K562 (cell line): ENCODE data around the gene UBAC2. TPM values are rescaled to one million over a fixed set of nuclear protein-coding genes. Genes with fewer than 3 reads are reported as not detected.

Experiments used
- CHD4 ChIP-seq: fragments of 200-600 bp; sonication (generic); IDR thresholded peaks from 3 replicates; pipeline ENCODE4 v1.6.1; 2012; ENCODE audit warnings: low read depth, mild to moderate bottlenecking, mixed read lengths, low read length, inconsistent platforms; ENCODE audit not compliant: insufficient read depth, insufficient replicate concordance, poor library complexity, severe bottlenecking
- GABPA ChIP-seq: fragments of 200-800 bp; sonication (Bioruptor generic); conservative IDR thresholded peaks from 2 replicates; pipeline ENCODE4 v1.6.1; 2016; ENCODE audit warnings: low read depth, missing genetic modification characterization, missing compliant biosample characterization
- HNRNPH1 ChIP-seq: fragments of 200-400 bp; formaldehyde crosslinking; optimal IDR thresholded peaks from 2 replicates; pipeline ENCODE3; 2017; ENCODE audit warnings: low read depth, mild to moderate bottlenecking, low read length, moderate library complexity
- KHSRP ChIP-seq: fragments of 450-650 bp; IDR thresholded peaks from 2 replicates; pipeline ENCODE4 v1.6.1; 2017
- KLF13 ChIP-seq: fragments of 450-650 bp; IDR thresholded peaks from 2 replicates; pipeline ENCODE4 v1.6.1; 2016; ENCODE audit warnings: missing genetic modification characterization, low read depth, mild to moderate bottlenecking, missing compliant biosample characterization, moderate library complexity, borderline replicate concordance
- MCM3 ChIP-seq: fragments of 450-650 bp; IDR thresholded peaks from 2 replicates; pipeline ENCODE4 v1.6.1; 2016
- NFATC3 ChIP-seq: fragments of 450-650 bp; IDR thresholded peaks from 2 replicates; pipeline ENCODE4 v1.6.1; 2017; ENCODE audit warnings: mild to moderate bottlenecking
- POLR2AphosphoS5 ChIP-seq: IDR thresholded peaks from 2 replicates; pipeline ENCODE4 v1.6.1; 2011; ENCODE audit warnings: mild to moderate bottlenecking, low read depth, low read length, moderate library complexity; ENCODE audit not compliant: control insufficient read depth, insufficient read depth
- PRPF4 ChIP-seq: fragments of 200-400 bp; formaldehyde crosslinking; IDR thresholded peaks from one replicate; pipeline ENCODE4 v1.6.1; 2017; ENCODE audit warnings: low read length, low read depth, mild to moderate bottlenecking; ENCODE audit not compliant: insufficient read depth, poor library complexity, severe bottlenecking
- SAP30 ChIP-seq: fragments of 200-600 bp; sonication (generic); IDR thresholded peaks from 2 replicates; pipeline ENCODE4 v1.6.1; 2012; ENCODE audit warnings: borderline replicate concordance, low read depth, mild to moderate bottlenecking, moderate library complexity, low read length, control low read depth, inconsistent platforms; ENCODE audit not compliant: insufficient read depth, poor library complexity, severe bottlenecking
- SMARCB1 ChIP-seq: IDR thresholded peaks from 2 replicates; pipeline ENCODE4 v1.6.1; 2011; ENCODE audit warnings: improper control_type of control experiment, low read depth; ENCODE audit not compliant: insufficient read length
- ZNF165 ChIP-seq: fragments of 250-450 bp; sonication (Bioruptor Pico); IDR thresholded peaks from 2 replicates; pipeline ENCODE4 v1.4.0; 2020; ENCODE audit warnings: borderline replicate concordance
- ZNF408 ChIP-seq: fragments of 250-450 bp; sonication (Bioruptor Pico); IDR thresholded peaks from 2 replicates; pipeline ENCODE4 v1.4.0; 2020; ENCODE audit warnings: low read depth, mild to moderate bottlenecking, moderate library complexity
- ZNF561 ChIP-seq: fragments of 450-650 bp; formaldehyde crosslinking; conservative IDR thresholded peaks from 2 replicates; pipeline ENCODE4 v1.4.0; 2020; ENCODE audit warnings: mild to moderate bottlenecking, moderate library complexity
- ZNF76 ChIP-seq: fragments of 250-450 bp; sonication (Bioruptor Pico); IDR thresholded peaks from 2 replicates; pipeline ENCODE4 v1.4.0; 2020; ENCODE audit warnings: mild to moderate bottlenecking, moderate library complexity, borderline replicate concordance
- polyA plus RNA-seq, 8 experiments: library from polyadenylated mRNA; depleted of rRNA in 4 of 8; stranded (reverse) in 5 of 8; unstranded in 3 of 8; fragments of >200 nt; fragmentation: Nextera tagmentation in 2 of 8; fragmentation: Illumina TruSeq in 1 of 8; extraction: Ambion mirVana in 2 of 8; extraction: Trizol in 1 of 8; gene quantifications; 2 replicates each; pipeline versions ENCODE4 v1.2.1 to v1.2.3, GENCODE V29; 2011 to 2014; ENCODE audit warnings: inconsistent platforms in 1 of 8, missing spikeins in 1 of 8
- total RNA-seq, 7 experiments: library from RNA; depleted of rRNA in 6 of 7; stranded (reverse); fragments of >200 nt in 6 of 7; fragmentation: Illumina TruSeq in 2 of 7; extraction: Trizol in 2 of 7; gene quantifications; 2 replicates each; pipeline versions ENCODE4 v1.2.1 to v1.2.3, GENCODE V29; 2011 to 2021; ENCODE audit warnings: low replicate concordance in 1 of 7
- TF ChIP-seq, protein P1 (sequence below): fragments of 250-450 bp; sonication (Bioruptor Pico); IDR thresholded peaks from 2 replicates; pipeline ENCODE4 v1.4.0; 2020; ENCODE audit warnings: mild to moderate bottlenecking, moderate library complexity, borderline replicate concordance
- TF ChIP-seq, protein P2 (sequence below): fragments of 450-650 bp; IDR thresholded peaks from one replicate; pipeline ENCODE4 v1.6.1; 2018; ENCODE audit warnings: mild to moderate bottlenecking, moderate library complexity; ENCODE audit not compliant: partially characterized antibody
- TF ChIP-seq, protein P3 (sequence below): fragments of 450-650 bp; formaldehyde crosslinking; conservative IDR thresholded peaks from 2 replicates; pipeline ENCODE4 v1.4.0; 2022; ENCODE audit warnings: mild to moderate bottlenecking, missing genetic modification characterization
- TF ChIP-seq, protein P4 (sequence below): fragments of 200-800 bp; sonication (Bioruptor generic); IDR thresholded peaks from 2 replicates; pipeline ENCODE4 v1.6.1; 2017; ENCODE audit warnings: missing genetic modification characterization, missing compliant biosample characterization
- TF ChIP-seq, protein P5 (sequence below): fragments of 450-650 bp; IDR thresholded peaks from 2 replicates; pipeline ENCODE4 v1.6.1; 2016; ENCODE audit warnings: antibody characterized with exemption

The UBAC2 gene
- total and polyA plus RNA-seq, 9 of the 15 experiments (the other 6 are each of a cell fraction or from before 2014, with no cell fraction given): 6.0 to 84.1 (median 32.3) TPM

DNA sequence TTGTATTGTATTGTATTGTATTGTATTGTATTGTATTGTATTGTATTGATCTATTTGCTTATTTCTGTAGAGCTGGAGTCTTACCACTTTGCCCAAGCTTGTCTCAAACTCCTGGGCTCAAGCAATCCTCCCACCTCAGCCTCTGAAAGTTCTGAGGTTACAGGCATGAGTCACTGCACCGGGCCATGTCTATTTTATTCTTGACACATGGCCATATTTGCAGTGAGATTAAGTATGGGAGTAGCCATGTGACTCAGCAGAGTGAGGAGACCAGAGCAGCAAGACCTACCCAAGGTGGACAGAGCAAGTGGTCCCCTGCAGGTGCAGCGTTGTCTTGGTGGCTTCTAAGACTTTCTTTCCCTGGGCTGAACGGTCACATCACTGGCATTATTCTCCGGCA, 49.1 kb upstream of the UBAC2 start (continued):
- TF ChIP-seq GABPA: no peak
- no peak for TF ChIP-seq POLR2AphosphoS5
- TF ChIP-seq KHSRP: no peak
- TF ChIP-seq, protein P1, sequence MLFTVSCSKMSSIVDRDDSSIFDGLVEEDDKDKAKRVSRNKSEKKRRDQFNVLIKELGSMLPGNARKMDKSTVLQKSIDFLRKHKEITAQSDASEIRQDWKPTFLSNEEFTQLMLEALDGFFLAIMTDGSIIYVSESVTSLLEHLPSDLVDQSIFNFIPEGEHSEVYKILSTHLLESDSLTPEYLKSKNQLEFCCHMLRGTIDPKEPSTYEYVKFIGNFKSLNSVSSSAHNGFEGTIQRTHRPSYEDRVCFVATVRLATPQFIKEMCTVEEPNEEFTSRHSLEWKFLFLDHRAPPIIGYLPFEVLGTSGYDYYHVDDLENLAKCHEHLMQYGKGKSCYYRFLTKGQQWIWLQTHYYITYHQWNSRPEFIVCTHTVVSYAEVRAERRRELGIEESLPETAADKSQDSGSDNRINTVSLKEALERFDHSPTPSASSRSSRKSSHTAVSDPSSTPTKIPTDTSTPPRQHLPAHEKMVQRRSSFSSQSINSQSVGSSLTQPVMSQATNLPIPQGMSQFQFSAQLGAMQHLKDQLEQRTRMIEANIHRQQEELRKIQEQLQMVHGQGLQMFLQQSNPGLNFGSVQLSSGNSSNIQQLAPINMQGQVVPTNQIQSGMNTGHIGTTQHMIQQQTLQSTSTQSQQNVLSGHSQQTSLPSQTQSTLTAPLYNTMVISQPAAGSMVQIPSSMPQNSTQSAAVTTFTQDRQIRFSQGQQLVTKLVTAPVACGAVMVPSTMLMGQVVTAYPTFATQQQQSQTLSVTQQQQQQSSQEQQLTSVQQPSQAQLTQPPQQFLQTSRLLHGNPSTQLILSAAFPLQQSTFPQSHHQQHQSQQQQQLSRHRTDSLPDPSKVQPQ (CRISPR knock-in tag): no peak
- no peak for TF ChIP-seq KLF13 (tag)
- TF ChIP-seq, protein P2, sequence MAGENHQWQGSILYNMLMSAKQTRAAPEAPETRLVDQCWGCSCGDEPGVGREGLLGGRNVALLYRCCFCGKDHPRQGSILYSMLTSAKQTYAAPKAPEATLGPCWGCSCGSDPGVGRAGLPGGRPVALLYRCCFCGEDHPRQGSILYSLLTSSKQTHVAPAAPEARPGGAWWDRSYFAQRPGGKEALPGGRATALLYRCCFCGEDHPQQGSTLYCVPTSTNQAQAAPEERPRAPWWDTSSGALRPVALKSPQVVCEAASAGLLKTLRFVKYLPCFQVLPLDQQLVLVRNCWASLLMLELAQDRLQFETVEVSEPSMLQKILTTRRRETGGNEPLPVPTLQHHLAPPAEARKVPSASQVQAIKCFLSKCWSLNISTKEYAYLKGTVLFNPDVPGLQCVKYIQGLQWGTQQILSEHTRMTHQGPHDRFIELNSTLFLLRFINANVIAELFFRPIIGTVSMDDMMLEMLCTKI: no peak
- TF ChIP-seq ZNF408: no peak
- TF ChIP-seq SMARCB1: no peak
- TF ChIP-seq ZNF561 (CRISPR knock-in tag): no peak
- TF ChIP-seq HNRNPH1: no peak
- TF ChIP-seq, protein P3, sequence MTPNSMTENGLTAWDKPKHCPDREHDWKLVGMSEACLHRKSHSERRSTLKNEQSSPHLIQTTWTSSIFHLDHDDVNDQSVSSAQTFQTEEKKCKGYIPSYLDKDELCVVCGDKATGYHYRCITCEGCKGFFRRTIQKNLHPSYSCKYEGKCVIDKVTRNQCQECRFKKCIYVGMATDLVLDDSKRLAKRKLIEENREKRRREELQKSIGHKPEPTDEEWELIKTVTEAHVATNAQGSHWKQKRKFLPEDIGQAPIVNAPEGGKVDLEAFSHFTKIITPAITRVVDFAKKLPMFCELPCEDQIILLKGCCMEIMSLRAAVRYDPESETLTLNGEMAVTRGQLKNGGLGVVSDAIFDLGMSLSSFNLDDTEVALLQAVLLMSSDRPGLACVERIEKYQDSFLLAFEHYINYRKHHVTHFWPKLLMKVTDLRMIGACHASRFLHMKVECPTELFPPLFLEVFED (CRISPR knock-in tag): no peak
- no peak for TF ChIP-seq CHD4
- no peak for TF ChIP-seq PRPF4
- TF ChIP-seq ZNF165 (CRISPR knock-in tag): no peak
- TF ChIP-seq, protein P4, sequence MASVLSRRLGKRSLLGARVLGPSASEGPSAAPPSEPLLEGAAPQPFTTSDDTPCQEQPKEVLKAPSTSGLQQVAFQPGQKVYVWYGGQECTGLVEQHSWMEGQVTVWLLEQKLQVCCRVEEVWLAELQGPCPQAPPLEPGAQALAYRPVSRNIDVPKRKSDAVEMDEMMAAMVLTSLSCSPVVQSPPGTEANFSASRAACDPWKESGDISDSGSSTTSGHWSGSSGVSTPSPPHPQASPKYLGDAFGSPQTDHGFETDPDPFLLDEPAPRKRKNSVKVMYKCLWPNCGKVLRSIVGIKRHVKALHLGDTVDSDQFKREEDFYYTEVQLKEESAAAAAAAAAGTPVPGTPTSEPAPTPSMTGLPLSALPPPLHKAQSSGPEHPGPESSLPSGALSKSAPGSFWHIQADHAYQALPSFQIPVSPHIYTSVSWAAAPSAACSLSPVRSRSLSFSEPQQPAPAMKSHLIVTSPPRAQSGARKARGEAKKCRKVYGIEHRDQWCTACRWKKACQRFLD (CRISPR knock-in tag): no peak
- TF ChIP-seq, protein P5, sequence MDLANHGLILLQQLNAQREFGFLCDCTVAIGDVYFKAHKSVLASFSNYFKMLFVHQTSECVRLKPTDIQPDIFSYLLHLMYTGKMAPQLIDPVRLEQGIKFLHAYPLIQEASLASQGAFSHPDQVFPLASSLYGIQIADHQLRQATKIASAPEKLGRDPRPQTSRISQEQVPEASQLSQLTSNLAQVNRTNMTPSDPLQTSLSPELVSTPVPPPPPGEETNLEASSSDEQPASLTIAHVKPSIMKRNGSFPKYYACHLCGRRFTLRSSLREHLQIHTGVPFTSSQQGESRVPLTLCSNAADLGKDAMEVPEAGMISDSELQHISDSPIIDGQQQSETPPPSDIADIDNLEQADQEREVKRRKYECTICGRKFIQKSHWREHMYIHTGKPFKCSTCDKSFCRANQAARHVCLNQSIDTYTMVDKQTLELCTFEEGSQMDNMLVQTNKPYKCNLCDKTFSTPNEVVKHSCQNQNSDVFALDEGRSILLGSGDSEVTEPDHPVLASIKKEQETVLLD: no peak
- TF ChIP-seq SAP30: no peak
- TF ChIP-seq NFATC3: no peak
- TF ChIP-seq ZNF76 (CRISPR knock-in tag): no peak
- no peak for TF ChIP-seq MCM3
